Kidney (tissue), 14 donors: ENCODE data around the gene GABRB1. TPM values are rescaled to one million over a fixed set of nuclear protein-coding genes. Genes with fewer than 3 reads are reported as not detected.

ENCODE experiments used
- DNase-seq, 5 donors: peaks; one replicate each; pipeline ENCODE4 v3.0.0-alpha.2; 2013 to 2020
- FAIRE-seq: peaks from 2 replicates; lab custom pipeline; 2012; peaks lifted over from hg19 to GRCh38; lab: Jason Lieb, UNC
- H3K27ac ChIP-seq, 2 donors: one replicate each; pipeline ENCODE4 v1.7.0; 2013; ENCODE audit warnings: low read depth in 2 of 2, low read length in 2 of 2, inconsistent platforms in 1 of 2
- H3K27me3 ChIP-seq: one replicate; pipeline ENCODE4 v1.7.1; 2013; ENCODE audit warnings: low read length, inconsistent platforms; ENCODE audit not compliant: control insufficient read depth, insufficient read depth
- H3K36me3 ChIP-seq, 3 donors: one replicate each; pipeline versions ENCODE4 v1.7.0 to v1.7.1; 2013; ENCODE audit warnings: low read length in 3 of 3, control low read depth in 1 of 3, inconsistent platforms in 1 of 3; ENCODE audit not compliant: insufficient read depth in 3 of 3, control insufficient read depth in 2 of 3
- H3K4me1 ChIP-seq, 3 donors: one replicate each; pipeline versions ENCODE4 v1.7.0 to v1.7.1; 2013; ENCODE audit warnings: low read length in 3 of 3, inconsistent platforms in 1 of 3, low read depth in 1 of 3; ENCODE audit not compliant: control insufficient read depth in 2 of 3, insufficient read depth in 2 of 3
- H3K4me3 ChIP-seq, 3 donors: one replicate each; pipeline versions ENCODE4 v1.7.0 to v1.8.1; 2013; ENCODE audit warnings: low read length in 3 of 3, control low read depth in 1 of 3, inconsistent platforms in 1 of 3
- H3K9ac ChIP-seq, 3 donors: one replicate each; pipeline versions ENCODE4 v1.7.0 to v1.7.1; 2013; ENCODE audit warnings: low read length in 3 of 3, control low read depth in 1 of 3, inconsistent platforms in 1 of 3
- H3K9me3 ChIP-seq, 3 donors: one replicate each; pipeline versions ENCODE4 v1.7.0 to v1.7.1; 2013; ENCODE audit warnings: low read length in 3 of 3, control low read depth in 1 of 3, inconsistent platforms in 1 of 3; ENCODE audit not compliant: control insufficient read depth in 2 of 3, insufficient read depth in 1 of 3
- CTCF ChIP-seq: IDR thresholded peaks from 3 replicates; pipeline ENCODE4 v1.5.1; 2012; ENCODE audit warnings: mild to moderate bottlenecking, moderate library complexity, borderline replicate concordance; ENCODE audit not compliant: insufficient read depth; ENCODE audit errors: extremely low read depth
- intact Hi-C: fragments of 100-400 bp; cut with DNase I; formaldehyde crosslinking; loops from one replicate; pipeline ENCODE4 v1.11.1; 2022
- polyA plus RNA-seq: library from polyadenylated mRNA; stranded (reverse); fragments of 350-450 nt; fragmentation: Illumina TruSeq; extraction: RNeasy Lipid Tissue Mini Kit (QIAGEN cat#74804); gene quantifications from one replicate; pipeline ENCODE4 v1.2.3, GENCODE V29; 2014; ENCODE audit warnings: low read depth, low replicate concordance; ENCODE audit not compliant: insufficient read depth
- total RNA-seq: library from RNA; stranded (reverse); fragmentation: NEBNext Ultra II Directional; extraction: Animal tissue kit (Norgen Biotek cat#: 25700); gene quantifications from one replicate; pipeline ENCODE4 v1.2.1, GENCODE V29; 2021
- donor health status: control.
- donor health status: control.
- donor health status: control.
- donor health status: control.
- donor health status: control.
- donor health status: DM: yes; HTN: yes; CAD: no.
- donor health status: Normal renal cell carcinoma (clear cell type).

Gene GABRB1
- total and polyA plus RNA-seq, 2 donors from 2014 or later: 0.79 to 0.82 TPM

- no peak for FAIRE-seq
- H3K27ac ChIP-seq: no peak overlapping the region
- no peak overlapping the region for H3K4me3 ChIP-seq
- H3K27me3 ChIP-seq: no peaks in the 10 kb centered on the region
- H3K4me1 ChIP-seq: no peaks in the 10 kb centered on the region
- intact Hi-C loops: no loop called here
- no peak for DNase-seq
- no peak overlapping the region for H3K9ac ChIP-seq
- H3K36me3 ChIP-seq: no peaks in the 10 kb centered on the region
- no peak for TF ChIP-seq CTCF
- H3K9me3 ChIP-seq: no peaks in the 10 kb centered on the region
These were observed 181.7 kb downstream of the GABRB1 start for GRCh38 chr4:47213106-47213505.

DNA sequence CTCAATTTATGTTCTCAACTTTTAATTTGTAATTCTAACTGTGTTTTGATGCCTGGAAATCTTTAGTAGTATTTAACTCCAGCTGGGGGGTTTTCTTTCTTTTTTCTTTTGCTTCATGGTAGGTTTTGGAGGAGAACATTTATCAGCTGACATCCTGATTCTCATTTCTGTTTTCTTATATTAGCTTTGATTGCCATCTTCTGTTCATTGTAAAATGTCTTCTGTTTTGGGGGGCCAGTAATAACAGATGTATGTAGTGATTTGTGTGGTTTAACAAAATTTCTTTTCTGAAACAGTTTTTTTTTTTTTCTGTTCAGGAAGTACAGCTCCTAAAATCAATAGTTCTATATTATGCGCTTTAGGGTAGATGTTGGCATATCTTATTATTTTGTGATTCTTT, 182.2 kb downstream of the GABRB1 start:
- no peaks in the 10 kb centered on the region for H3K36me3 ChIP-seq
- no peak for FAIRE-seq
- H3K9ac ChIP-seq: no peak overlapping the region
- no peaks in the 10 kb centered on the region for H3K27me3 ChIP-seq
- no peak for DNase-seq
- no peak for TF ChIP-seq CTCF
- no peaks in the 10 kb centered on the region for H3K4me1 ChIP-seq
- H3K9me3 ChIP-seq: no peaks in the 10 kb centered on the region
- H3K27ac ChIP-seq: no peak overlapping the region
- H3K4me3 ChIP-seq: no peak overlapping the region
- intact Hi-C loops: no loop called here

DNA sequence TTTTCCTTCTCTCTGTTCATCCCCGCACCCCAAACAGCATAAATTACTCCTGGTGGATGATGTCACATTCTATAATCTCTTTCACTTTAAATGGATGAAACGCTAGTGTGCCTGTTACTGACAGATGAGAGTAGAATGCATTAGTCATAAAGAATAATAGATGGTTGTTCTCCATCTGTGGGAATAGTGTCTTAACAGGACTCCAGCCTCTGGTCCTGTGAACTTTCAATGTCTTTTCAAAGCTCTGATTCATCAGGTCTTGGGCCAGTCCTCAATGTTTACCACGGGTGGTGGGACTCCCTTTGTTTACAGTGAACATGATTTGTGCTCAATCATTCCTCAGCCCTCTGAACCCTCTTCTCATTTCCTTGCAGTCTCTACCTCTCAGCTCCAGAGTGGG, 182.6 kb downstream of the GABRB1 start:
- H3K27me3 ChIP-seq: no peaks in the 10 kb centered on the region
- no peaks in the 10 kb centered on the region for H3K36me3 ChIP-seq
- H3K4me3 ChIP-seq: no peak overlapping the region
- no peak for TF ChIP-seq CTCF
- no peak overlapping the region for H3K27ac ChIP-seq
- FAIRE-seq (no peak), DNase-seq (no peak)
- no peaks in the 10 kb centered on the region for H3K9me3 ChIP-seq
- no peaks in the 10 kb centered on the region for H3K4me1 ChIP-seq
- H3K9ac ChIP-seq: no peak overlapping the region
- intact Hi-C loops: no loop called here

- H3K27ac ChIP-seq: no peak overlapping the region
- no peaks in the 10 kb centered on the region for H3K36me3 ChIP-seq
- no peak for DNase-seq
- H3K9me3 ChIP-seq: no peaks in the 10 kb centered on the region
- no peak overlapping the region for H3K9ac ChIP-seq
- H3K4me1 ChIP-seq: no peaks in the 10 kb centered on the region
- no peak for FAIRE-seq
- TF ChIP-seq CTCF: no peak
- intact Hi-C loops: no loop called here
- no peaks in the 10 kb centered on the region for H3K27me3 ChIP-seq
- no peak overlapping the region for H3K4me3 ChIP-seq
These were observed 184.4 kb downstream of the GABRB1 start for GRCh38 chr4:47215759-47216158.
